Measurements from ENCODE around the gene ANXA2. TPM values are rescaled to one million over a fixed set of nuclear protein-coding genes. Genes with fewer than 3 reads are reported as not detected.

The ANXA2 gene
- total RNA-seq, 2 experiments from 2014 or later = 26.5 to 43.4 TPM

DNA sequence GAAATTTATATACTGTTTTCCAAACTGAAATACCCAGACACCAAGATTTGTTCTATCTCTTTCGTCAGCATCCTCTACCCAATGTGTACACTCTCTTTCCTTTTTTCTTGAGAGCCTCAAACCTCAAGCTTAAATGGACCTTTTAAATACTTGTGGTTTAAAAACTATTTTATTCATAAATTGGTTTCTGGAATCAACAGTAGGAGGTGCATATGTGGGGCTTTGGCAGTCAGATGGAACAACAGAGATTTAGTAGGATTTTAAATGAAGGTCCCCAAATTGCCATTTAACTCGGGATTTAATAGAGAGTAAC lies 33.2 kb downstream of the ANXA2 start:
- TF ChIP-seq EZH2phosphoT487 (IDR thresholded peaks at IDR 0.05; ENCODE audit: borderline replicate concordance, low read depth, low read length) = no peak
- TF ChIP-seq, protein P1, sequence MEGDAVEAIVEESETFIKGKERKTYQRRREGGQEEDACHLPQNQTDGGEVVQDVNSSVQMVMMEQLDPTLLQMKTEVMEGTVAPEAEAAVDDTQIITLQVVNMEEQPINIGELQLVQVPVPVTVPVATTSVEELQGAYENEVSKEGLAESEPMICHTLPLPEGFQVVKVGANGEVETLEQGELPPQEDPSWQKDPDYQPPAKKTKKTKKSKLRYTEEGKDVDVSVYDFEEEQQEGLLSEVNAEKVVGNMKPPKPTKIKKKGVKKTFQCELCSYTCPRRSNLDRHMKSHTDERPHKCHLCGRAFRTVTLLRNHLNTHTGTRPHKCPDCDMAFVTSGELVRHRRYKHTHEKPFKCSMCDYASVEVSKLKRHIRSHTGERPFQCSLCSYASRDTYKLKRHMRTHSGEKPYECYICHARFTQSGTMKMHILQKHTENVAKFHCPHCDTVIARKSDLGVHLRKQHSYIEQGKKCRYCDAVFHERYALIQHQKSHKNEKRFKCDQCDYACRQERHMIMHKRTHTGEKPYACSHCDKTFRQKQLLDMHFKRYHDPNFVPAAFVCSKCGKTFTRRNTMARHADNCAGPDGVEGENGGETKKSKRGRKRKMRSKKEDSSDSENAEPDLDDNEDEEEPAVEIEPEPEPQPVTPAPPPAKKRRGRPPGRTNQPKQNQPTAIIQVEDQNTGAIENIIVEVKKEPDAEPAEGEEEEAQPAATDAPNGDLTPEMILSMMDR (conservative IDR thresholded peaks at IDR 0.05; ENCODE audit: low read length) = no peak
- Histone ChIP-seq H3K4me3 (ENCODE audit: low read depth, low read length, poor library complexity, severe bottlenecking) (no peak overlapping the region), H3K9me3 (ENCODE audit: low read length) (no peaks in the 10 kb centered on the region), H3K9me2 (ENCODE audit: insufficient read depth, low read length) (no peaks in the 10 kb centered on the region), H3K4me2 (ENCODE audit: low read length) (no peak overlapping the region), H3K36me3 (ENCODE audit: insufficient read depth, low read length) (no peaks in the 10 kb centered on the region), H4K20me1 (ENCODE audit: insufficient read depth, low read length) (no peaks in the 10 kb centered on the region), H2AFZ (ENCODE audit: low read length) (no peak overlapping the region), H3K79me2 (ENCODE audit: insufficient read depth, low read depth, low read length) (no peaks in the 10 kb centered on the region), H3K27ac (ENCODE audit: low read depth, low read length, poor library complexity, severe bottlenecking) (no peak overlapping the region), H3K4me1 (ENCODE audit: insufficient read depth, low read length, poor library complexity, severe bottlenecking) (no peaks in the 10 kb centered on the region)
- no TSS peak for BruUV-seq (replicated peaks)
- no peak for DNase-seq (ENCODE audit: low spot score)
- CTCF ChIA-PET (ENCODE audit: unreplicated experiment) = no interaction called here
- intact Hi-C loops (cut with micrococcal nuclease; ENCODE audit: unreplicated experiment) = no loop called here
- POLR2A ChIA-PET = no interaction called here

DNA sequence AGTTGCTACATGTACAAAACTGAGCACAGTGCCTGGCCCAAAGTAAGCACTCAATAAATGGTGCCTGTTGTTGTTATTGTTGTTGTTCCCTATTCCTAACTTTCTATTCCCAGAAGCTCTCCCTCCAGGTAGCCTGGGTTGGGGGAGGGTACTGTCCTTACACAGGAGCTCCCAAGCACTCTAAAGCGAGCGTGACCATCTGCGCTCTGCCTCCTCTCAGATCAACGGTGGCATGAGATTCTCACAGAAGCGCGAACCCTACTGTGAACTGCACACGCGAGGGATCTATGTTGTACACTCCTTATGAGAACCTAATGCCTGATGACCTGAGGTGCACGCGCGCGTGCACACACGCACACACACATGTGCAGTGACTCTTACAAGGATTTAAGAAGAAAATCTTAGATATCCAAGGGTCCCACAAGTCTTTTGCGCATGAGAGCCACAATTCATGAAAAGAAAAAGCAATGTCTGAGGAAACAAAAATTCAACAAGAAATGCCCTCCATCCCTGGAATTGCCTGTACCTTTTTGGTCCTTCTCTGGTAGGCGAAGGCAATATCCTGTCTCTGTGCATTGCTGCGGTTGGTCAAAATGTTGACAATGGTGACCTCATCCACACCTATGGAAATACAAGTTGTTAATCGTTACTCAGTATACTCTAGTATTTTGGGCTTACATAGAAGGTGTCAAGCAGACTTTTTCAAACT lies 33.7 kb downstream of the ANXA2 start:
- no peaks in the 10 kb centered on the region for H3K9me3 ChIP-seq (ENCODE audit: low read length)
- H3K36me3 ChIP-seq (ENCODE audit: insufficient read depth, low read length) = no peaks in the 10 kb centered on the region
- DNase-seq (ENCODE audit: low spot score) = no peak
- H3K4me3 ChIP-seq (ENCODE audit: low read depth, low read length, poor library complexity, severe bottlenecking) = no peak overlapping the region
- H3K4me2 ChIP-seq (ENCODE audit: low read length) = no peak overlapping the region
- H3K79me2 ChIP-seq (ENCODE audit: insufficient read depth, low read depth, low read length) = no peaks in the 10 kb centered on the region
- no peaks in the 10 kb centered on the region for H3K4me1 ChIP-seq (ENCODE audit: insufficient read depth, low read length, poor library complexity, severe bottlenecking)
- no peaks in the 10 kb centered on the region for H3K9me2 ChIP-seq (ENCODE audit: insufficient read depth, low read length)
- intact Hi-C loops (cut with micrococcal nuclease; ENCODE audit: unreplicated experiment) = no loop called here
- H2AFZ ChIP-seq (ENCODE audit: low read length) = no peak overlapping the region
- no TSS peak for BruUV-seq (replicated peaks)
- H3K27ac ChIP-seq (ENCODE audit: low read depth, low read length, poor library complexity, severe bottlenecking) = no peak overlapping the region
- no peak for TF ChIP-seq EZH2phosphoT487 (IDR thresholded peaks at IDR 0.05; ENCODE audit: borderline replicate concordance, low read depth, low read length)
- TF ChIP-seq, protein P1 (conservative IDR thresholded peaks at IDR 0.05; ENCODE audit: low read length) = no peak
- H4K20me1 ChIP-seq (ENCODE audit: insufficient read depth, low read length) = no peaks in the 10 kb centered on the region
- CTCF ChIA-PET (ENCODE audit: unreplicated experiment) = no interaction called here
- POLR2A ChIA-PET = no interaction called here

DNA sequence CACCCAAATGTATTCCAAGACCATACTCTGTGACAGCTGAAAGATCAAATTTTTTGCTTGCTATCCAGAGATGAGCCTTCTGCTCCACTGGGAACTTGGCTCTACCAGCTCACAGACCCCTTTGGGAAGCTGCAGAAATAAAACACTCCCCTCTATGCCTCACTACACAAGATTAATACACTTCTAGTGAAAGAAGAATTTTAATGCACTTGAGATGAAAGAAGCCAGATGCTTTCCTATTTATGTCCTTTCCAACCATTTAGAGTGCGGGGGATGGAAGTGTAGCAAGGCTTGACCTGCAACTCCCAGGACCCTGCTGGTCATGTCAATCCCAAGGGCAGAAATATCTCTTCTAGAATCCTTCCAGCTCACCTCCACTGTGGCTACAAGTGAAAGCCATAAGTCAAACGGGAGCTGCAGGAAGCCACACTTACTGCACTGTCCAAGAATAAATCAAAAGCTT lies 34.7 kb downstream of the ANXA2 start:
- POLR2A ChIA-PET = no interaction called here
- CTCF ChIA-PET (ENCODE audit: unreplicated experiment) = no interaction called here
- no peaks in the 10 kb centered on the region for H4K20me1 ChIP-seq (ENCODE audit: insufficient read depth, low read length)

More for the DNA sequence above, 34.7 kb downstream of the ANXA2 start:
- intact Hi-C loops (cut with micrococcal nuclease; ENCODE audit: unreplicated experiment) = no loop called here
- TF ChIP-seq, protein P1 (conservative IDR thresholded peaks at IDR 0.05; ENCODE audit: low read length) = no peak
- TF ChIP-seq EZH2phosphoT487 (IDR thresholded peaks at IDR 0.05; ENCODE audit: borderline replicate concordance, low read depth, low read length) = no peak
- Histone ChIP-seq H3K4me1 (ENCODE audit: insufficient read depth, low read length, poor library complexity, severe bottlenecking) (no peaks in the 10 kb centered on the region), H3K79me2 (ENCODE audit: insufficient read depth, low read depth, low read length) (no peaks in the 10 kb centered on the region), H3K9me3 (ENCODE audit: low read length) (no peaks in the 10 kb centered on the region), H2AFZ (ENCODE audit: low read length) (no peak overlapping the region), H3K36me3 (ENCODE audit: insufficient read depth, low read length) (no peaks in the 10 kb centered on the region), H3K4me3 (ENCODE audit: low read depth, low read length, poor library complexity, severe bottlenecking) (no peak overlapping the region), H3K27ac (ENCODE audit: low read depth, low read length, poor library complexity, severe bottlenecking) (no peak overlapping the region), H3K4me2 (ENCODE audit: low read length) (no peak overlapping the region), H3K9me2 (ENCODE audit: insufficient read depth, low read length) (no peaks in the 10 kb centered on the region)
- no peak for DNase-seq (ENCODE audit: low spot score)
- no TSS peak for BruUV-seq (replicated peaks)
